GM10248 (cell line): ENCODE results near the gene DYNC1H1.

Experiments
- CTCF ChIA-PET: fragments of 300-600 bp; sonication (Branson Sonifier 250); formaldehyde crosslinking; extraction: SDS; loops from one replicate; lab custom pipeline; 2021; ENCODE audit warnings: antibody characterized with exemption; lab: Yijun Ruan, JAX
- POLR2A ChIA-PET: fragments of 350-650 bp; sonication (Branson Sonifier 250); formaldehyde crosslinking; extraction: SDS; loops from one replicate; lab custom pipeline; 2020; ENCODE audit warnings: antibody characterized with exemption; lab: Yijun Ruan, JAX
- DNase-seq: peaks from one replicate; pipeline ENCODE4 v3.0.0; 2012; ENCODE audit errors: extremely low spot score
- TF ChIP-seq, protein P1 (sequence below): IDR thresholded peaks from 2 replicates; pipeline ENCODE4 v1.5.1; 2012; ENCODE audit warnings: mild to moderate bottlenecking, low read depth; ENCODE audit errors: extremely low read depth, missing control alignments, control extremely low read depth

Gene DYNC1H1

DNA sequence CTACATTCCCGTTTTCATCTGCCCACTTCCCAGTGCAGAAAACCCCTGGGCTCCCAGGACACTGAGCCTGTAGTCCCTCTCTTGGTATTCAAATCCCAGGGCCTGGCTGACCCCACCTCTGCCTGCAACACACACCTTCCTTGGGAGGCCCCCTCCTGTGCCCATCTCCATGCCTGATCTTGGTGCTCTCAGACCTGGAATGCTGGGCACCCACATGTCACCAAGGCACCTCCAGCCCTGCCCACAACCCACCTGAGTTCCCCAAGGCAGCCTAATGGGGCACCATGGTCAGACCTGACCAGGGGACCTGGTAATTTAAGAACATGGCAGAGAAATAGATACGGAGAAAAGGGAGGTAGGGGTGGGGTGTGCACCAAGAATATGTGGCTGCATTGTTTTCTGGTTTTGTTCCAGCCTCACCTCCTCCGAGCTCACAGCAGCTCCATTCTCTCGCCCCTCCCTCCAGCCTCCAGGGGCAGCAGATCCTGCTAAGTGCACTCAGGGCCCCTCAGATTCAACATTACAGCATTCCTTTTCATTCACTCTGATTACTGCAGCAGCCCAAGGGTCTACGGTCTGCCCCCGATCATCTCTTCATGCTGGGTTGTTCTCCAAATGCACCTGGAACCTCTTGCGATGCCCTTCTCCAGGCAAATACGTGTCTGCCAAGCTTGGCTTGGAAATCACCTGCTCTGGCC lies 131.6 kb downstream of the DYNC1H1 start:
- POLR2A ChIA-PET = no interaction called here
- TF ChIP-seq, protein P1, sequence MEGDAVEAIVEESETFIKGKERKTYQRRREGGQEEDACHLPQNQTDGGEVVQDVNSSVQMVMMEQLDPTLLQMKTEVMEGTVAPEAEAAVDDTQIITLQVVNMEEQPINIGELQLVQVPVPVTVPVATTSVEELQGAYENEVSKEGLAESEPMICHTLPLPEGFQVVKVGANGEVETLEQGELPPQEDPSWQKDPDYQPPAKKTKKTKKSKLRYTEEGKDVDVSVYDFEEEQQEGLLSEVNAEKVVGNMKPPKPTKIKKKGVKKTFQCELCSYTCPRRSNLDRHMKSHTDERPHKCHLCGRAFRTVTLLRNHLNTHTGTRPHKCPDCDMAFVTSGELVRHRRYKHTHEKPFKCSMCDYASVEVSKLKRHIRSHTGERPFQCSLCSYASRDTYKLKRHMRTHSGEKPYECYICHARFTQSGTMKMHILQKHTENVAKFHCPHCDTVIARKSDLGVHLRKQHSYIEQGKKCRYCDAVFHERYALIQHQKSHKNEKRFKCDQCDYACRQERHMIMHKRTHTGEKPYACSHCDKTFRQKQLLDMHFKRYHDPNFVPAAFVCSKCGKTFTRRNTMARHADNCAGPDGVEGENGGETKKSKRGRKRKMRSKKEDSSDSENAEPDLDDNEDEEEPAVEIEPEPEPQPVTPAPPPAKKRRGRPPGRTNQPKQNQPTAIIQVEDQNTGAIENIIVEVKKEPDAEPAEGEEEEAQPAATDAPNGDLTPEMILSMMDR = no peak

DNA sequence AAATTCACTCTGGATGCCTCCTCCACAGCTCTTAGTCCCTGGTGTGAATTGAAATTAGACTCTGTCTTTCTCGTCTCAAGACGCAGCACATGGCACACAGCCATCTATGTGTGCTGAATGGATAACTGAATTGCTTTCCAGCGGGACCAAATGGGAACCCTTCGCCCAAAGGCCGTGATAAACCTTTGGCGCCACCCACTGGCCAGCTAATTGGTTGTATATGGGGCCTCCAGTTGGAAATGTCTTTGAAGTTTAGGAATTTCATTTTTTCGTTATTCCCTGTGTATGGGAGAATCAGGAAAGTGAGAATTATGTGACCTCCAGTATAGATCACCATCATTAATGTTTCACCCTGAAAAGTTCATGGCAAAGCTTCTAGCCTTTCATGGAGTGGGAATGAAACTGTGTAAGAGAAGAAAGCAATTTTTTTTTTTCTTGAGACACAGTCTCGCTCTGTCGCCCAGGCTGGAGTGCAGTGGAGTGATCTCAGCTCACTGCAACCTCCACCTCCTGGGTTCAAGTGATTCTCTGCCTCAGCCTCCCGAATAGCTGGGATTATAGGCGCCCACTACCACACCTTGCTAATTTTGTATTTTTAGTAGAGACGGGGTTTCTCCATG lies 132.3 kb downstream of the DYNC1H1 start:
- CTCF ChIA-PET = interaction anchor here (0.7 to 3.3 kb wide), 40 partner anchors 8 to 389 kb away, joined by 3 to 16 read pairs (median 4); partner anchors contain the start of gene DYNC1H1
- TF ChIP-seq, protein P1 = peak; percentile 80
- POLR2A ChIA-PET = no interaction called here
- DNase-seq = peak; percentile 63

More for the DNA sequence above, 131.6 kb downstream of the DYNC1H1 start:
- DNase-seq = no peak
- CTCF ChIA-PET = interaction anchor here (0.7 to 3.3 kb wide), 35 partner anchors 8 to 389 kb away, joined by 3 to 16 read pairs (median 4); partner anchors contain the start of gene DYNC1H1

- ChIA-PET CTCF (interaction anchor here (0.8 to 3.3 kb wide), 23 partner anchors 8 to 390 kb away, joined by 3 to 16 read pairs (median 6); partner anchors contain the start of gene DYNC1H1), POLR2A (no interaction called here)
- no peak for DNase-seq
Measured at GRCh38 chr14:102097441-102098135, 133.2 kb downstream of the DYNC1H1 start.

DNA sequence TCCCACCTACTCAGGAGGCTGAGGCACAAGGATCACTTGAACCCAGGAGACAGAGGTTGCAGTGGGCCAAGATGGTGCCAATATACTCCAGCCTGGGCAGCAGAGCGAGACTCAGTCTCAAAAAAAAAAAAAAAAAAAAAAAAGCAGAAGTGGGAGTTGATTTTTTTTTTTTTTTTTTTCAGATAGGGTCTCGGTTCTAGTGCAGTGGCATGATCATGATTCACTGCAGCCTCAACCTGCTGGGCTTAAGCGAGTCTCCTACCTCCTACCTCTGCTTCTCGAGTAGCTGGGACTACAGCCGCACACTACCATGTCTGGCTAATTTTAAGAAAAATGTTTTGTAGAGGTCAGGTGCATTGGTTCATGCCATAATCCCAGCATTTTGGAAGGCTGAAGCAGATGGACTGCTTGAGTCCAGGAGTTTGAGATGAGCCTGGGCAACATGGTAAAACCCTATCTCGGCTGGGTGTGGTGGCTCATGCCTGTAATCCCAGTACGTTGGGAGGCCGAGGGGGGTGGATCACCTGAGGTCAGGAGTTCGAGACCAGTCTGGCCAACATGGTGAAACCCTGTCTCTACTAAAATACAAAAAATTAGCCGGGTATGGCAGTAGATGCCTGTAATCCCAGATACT lies 138.8 kb downstream of the DYNC1H1 start:
- TF ChIP-seq, protein P1 = no peak
- ChIA-PET CTCF (interaction anchor here (1.5 kb wide), 1 partner anchor 10 kb away, joined by 4 read pairs; no protein-coding TSS in a partner anchor), POLR2A (no interaction called here)
- DNase-seq = peak; percentile 32

More at GRCh38 chr14:102097441-102098135, 133.2 kb downstream of the DYNC1H1 start:
- TF ChIP-seq, protein P1 = no peak

DNA sequence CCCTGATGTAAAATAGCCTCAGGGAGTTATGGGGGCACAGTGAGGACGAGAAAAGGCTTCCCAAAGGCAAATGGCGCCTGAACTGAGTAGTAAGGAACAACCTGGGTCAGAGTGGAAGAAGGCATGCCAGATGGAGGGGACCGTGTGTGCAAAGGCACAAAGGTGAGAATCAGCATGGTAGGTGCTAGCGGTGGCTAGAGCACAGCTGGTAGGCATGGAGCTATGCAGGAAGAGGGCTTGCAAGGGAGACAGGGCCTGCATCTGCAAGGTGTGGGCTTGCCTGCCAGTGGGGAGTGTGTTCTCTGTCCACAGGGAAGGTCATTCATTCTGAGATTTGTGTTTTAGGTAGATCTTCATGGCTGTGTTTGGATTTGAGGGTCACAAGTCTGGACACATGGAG lies 141.0 kb downstream of the DYNC1H1 start:
- POLR2A ChIA-PET = no interaction called here
- TF ChIP-seq, protein P1 = no peak
- CTCF ChIA-PET = interaction anchor here (2.7 kb wide), 1 partner anchor 9 kb away, joined by 16 read pairs; no protein-coding TSS in a partner anchor
- no peak for DNase-seq
